HL-60 (cell line): ENCODE data around the gene TAOK3.
"Not testable (repeated sequence)": the region's sequence is repeated elsewhere in the genome, so short reads cannot be mapped to it uniquely, and the experiment has no call there.

Source experiments
- DNase-seq, 2 experiments: peaks; one replicate each; pipeline ENCODE4 v3.0.0-alpha.2; 2010 to 2020; ENCODE audit warnings: low read depth in 1 of 2, low spot score in 1 of 2
- H3K27ac ChIP-seq: fragments of 250-450 bp; sonication (Bioruptor Pico); replicated peaks from 2 replicates; pipeline ENCODE4 v1.5.1; 2020; ENCODE audit warnings: mild to moderate bottlenecking, moderate library complexity
- H3K27me3 ChIP-seq: fragments of 250-450 bp; sonication (Bioruptor Pico); 2 replicates; pipeline ENCODE4 v1.5.1; 2021; ENCODE audit warnings: mild to moderate bottlenecking, moderate library complexity; ENCODE audit not compliant: insufficient read depth, poor library complexity, severe bottlenecking
- H3K4me3 ChIP-seq: replicated peaks from 2 replicates; pipeline ENCODE4 v1.5.1; 2011; ENCODE audit warnings: mild to moderate bottlenecking, control low read depth, low read length; ENCODE audit not compliant: insufficient read depth
- CTCF ChIP-seq: IDR thresholded peaks from one replicate; pipeline ENCODE4 v1.5.1; 2011; ENCODE audit warnings: low read length, control low read depth, inconsistent platforms; ENCODE audit not compliant: insufficient read depth
- GABPA ChIP-seq: IDR thresholded peaks from 2 replicates; pipeline ENCODE4 v1.6.1; 2012; ENCODE audit warnings: low read depth
- POLR2AphosphoS5 ChIP-seq: IDR thresholded peaks from 2 replicates; pipeline ENCODE4 v1.6.1; 2012; ENCODE audit warnings: low read depth
- REST ChIP-seq: IDR thresholded peaks from 2 replicates; pipeline ENCODE4 v1.6.1; 2012; ENCODE audit warnings: low read depth; ENCODE audit not compliant: insufficient replicate concordance
- SPI1 ChIP-seq: IDR thresholded peaks from 2 replicates; pipeline ENCODE4 v1.6.1; 2012; ENCODE audit warnings: low read depth, mild to moderate bottlenecking, borderline replicate concordance

TAOK3 gene

GRCh38 chr12:118140825-118141224 lies 231.9 kb downstream of the TAOK3 start:
- Histone ChIP-seq H3K4me3 (no peak overlapping the region), H3K27ac (no peak overlapping the region), H3K27me3 (no peaks in the 10 kb centered on the region)
- TF ChIP-seq GABPA (no peak), SPI1 (no peak), POLR2AphosphoS5 (no peak), REST (no peak), CTCF (no peak)
- no peak for DNase-seq

- no peaks in the 10 kb centered on the region for H3K27me3 ChIP-seq
- H3K4me3 ChIP-seq: peak overlapping the region; percentile 88
- H3K27ac ChIP-seq: peak overlapping the region; percentile 76
- TF ChIP-seq POLR2AphosphoS5: no peak
- TF ChIP-seq CTCF: no peak
- no peak for TF ChIP-seq GABPA
- no peak for TF ChIP-seq SPI1
- no peak for TF ChIP-seq REST
- no peak for DNase-seq
Observed at GRCh38 chr12:118137148-118137678, 235.5 kb downstream of the TAOK3 start.

- Histone ChIP-seq H3K4me3 (peak overlapping the region; percentile 88), H3K27me3 (no peaks in the 10 kb centered on the region), H3K27ac (peak overlapping the region; percentile 76)
- no peak for TF ChIP-seq GABPA
- TF ChIP-seq POLR2AphosphoS5: no peak
- peak in 1 of 2 experiments; percentile 45 for DNase-seq
Observed at GRCh38 chr12:118136559-118137003, 236.1 kb downstream of the TAOK3 start.

- peak within 1 kb of the TSS; percentile 88 for H3K4me3 ChIP-seq
- peak; percentile 87 to 95 for DNase-seq
- H3K27me3 ChIP-seq: no peaks in the 10 kb centered on the region
- no peak for TF ChIP-seq REST
- TF ChIP-seq POLR2AphosphoS5: peak; percentile 88
- H3K27ac ChIP-seq: peak within 1 kb of the TSS; percentile 76
Observed at GRCh38 chr12:118135788-118136558, 236.7 kb downstream of the TAOK3 start, which contains the start of gene PEBP1. PEBP1 (plus strand) TSS chr12:118136124; CDS start chr12:118136210, 86 bp downstream.

- not testable (repeated sequence) for H3K27me3 ChIP-seq, DNase-seq, H3K4me3 ChIP-seq, H3K27ac ChIP-seq
Observed at GRCh38 chr12:118129436-118129835, 243.3 kb downstream of the TAOK3 start.
